Measurements from ENCODE around the gene MEX3D.

MEX3D gene

DNA sequence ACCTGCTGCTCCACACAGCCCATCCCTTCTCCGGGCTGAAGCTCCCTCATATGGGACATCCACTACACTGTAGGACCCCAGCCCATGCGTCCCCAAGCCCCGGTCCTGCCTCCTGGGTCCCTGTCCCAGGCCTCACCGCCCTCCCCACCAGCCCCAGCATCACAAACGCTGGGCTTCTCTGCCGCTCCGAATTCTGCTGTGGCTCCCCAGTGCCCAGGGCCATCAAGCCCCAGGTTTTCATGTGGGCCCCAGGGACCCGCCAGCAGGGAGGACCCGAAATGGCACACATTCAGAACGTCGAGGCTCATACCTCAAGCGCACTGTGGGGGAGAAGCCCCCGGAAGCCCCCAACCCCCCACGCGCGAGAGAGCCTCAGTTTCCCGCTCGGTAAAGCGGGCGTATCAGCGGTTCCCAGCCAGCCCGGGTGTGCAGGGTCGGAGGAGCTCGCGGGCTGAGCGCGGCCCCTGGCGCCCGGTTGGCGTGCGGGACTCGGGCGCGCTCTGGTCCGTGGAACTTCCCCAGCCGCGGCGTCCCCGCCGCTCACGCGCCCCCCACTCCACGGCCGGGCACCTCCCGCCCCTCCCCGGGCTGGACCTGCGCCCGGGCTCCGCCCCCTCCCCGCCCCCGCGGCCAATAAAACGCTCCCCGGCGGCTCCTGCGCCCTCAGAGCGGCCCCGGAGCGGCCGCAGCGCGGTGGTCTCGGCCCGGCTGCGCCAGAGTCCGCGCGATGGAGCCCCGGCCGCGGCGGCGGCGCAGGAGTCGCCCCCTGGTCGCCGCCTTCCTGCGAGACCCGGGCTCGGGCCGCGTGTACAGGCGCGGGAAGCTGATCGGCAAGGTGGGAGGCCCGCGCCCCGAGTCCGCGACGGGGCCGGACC, 44.5 kb downstream of the MEX3D start, which contains the start of gene PLK5:
PLK5 (plus strand) TSS at position 666 of the 875 bp plus-strand sequence. CDS start 2,920 bp downstream, outside the sequence.
- H3K9me2 ChIP-seq (replicated peaks; ENCODE audit: low read depth, low read length): no peaks in the 10 kb centered on the region
- no peak within 1 kb of the TSS for H2AFZ ChIP-seq (ENCODE audit: low read length)
- no peaks in the 10 kb centered on the region for H3K27me3 ChIP-seq (ENCODE audit: insufficient read depth, low read length, poor library complexity, severe bottlenecking)
- no peak within 1 kb of the TSS for H3K9ac ChIP-seq (ENCODE audit: low read depth, low read length, poor library complexity, severe bottlenecking)
- no peaks in the 10 kb centered on the region for H3F3A ChIP-seq (ENCODE audit: low read depth)
- H3K79me2 ChIP-seq (ENCODE audit: insufficient read depth, low read length): no peaks in the 10 kb centered on the region
- H3K9me3 ChIP-seq (ENCODE audit: insufficient read depth, low read depth, low read length): no peaks in the 10 kb centered on the region
- H3K4me2 ChIP-seq (ENCODE audit: low read depth, low read length, poor library complexity, severe bottlenecking): no peak within 1 kb of the TSS
- TF ChIP-seq, protein P1, sequence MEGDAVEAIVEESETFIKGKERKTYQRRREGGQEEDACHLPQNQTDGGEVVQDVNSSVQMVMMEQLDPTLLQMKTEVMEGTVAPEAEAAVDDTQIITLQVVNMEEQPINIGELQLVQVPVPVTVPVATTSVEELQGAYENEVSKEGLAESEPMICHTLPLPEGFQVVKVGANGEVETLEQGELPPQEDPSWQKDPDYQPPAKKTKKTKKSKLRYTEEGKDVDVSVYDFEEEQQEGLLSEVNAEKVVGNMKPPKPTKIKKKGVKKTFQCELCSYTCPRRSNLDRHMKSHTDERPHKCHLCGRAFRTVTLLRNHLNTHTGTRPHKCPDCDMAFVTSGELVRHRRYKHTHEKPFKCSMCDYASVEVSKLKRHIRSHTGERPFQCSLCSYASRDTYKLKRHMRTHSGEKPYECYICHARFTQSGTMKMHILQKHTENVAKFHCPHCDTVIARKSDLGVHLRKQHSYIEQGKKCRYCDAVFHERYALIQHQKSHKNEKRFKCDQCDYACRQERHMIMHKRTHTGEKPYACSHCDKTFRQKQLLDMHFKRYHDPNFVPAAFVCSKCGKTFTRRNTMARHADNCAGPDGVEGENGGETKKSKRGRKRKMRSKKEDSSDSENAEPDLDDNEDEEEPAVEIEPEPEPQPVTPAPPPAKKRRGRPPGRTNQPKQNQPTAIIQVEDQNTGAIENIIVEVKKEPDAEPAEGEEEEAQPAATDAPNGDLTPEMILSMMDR (conservative IDR thresholded peaks at IDR 0.05; ENCODE audit: low read length): no peak
- TF ChIP-seq EZH2phosphoT487 (IDR thresholded peaks at IDR 0.05; ENCODE audit: borderline replicate concordance): no peak
- no peaks in the 10 kb centered on the region for H4K20me1 ChIP-seq (ENCODE audit: insufficient read depth, low read length, poor library complexity, severe bottlenecking)
- no peaks in the 10 kb centered on the region for H3K36me3 ChIP-seq (ENCODE audit: insufficient read depth, low read length)
- H3K4me1 ChIP-seq (ENCODE audit: insufficient read depth, low read length, poor library complexity, severe bottlenecking): no peaks in the 10 kb centered on the region
- no peak within 1 kb of the TSS for H3K4me3 ChIP-seq (ENCODE audit: low read length, poor library complexity, severe bottlenecking)

DNA sequence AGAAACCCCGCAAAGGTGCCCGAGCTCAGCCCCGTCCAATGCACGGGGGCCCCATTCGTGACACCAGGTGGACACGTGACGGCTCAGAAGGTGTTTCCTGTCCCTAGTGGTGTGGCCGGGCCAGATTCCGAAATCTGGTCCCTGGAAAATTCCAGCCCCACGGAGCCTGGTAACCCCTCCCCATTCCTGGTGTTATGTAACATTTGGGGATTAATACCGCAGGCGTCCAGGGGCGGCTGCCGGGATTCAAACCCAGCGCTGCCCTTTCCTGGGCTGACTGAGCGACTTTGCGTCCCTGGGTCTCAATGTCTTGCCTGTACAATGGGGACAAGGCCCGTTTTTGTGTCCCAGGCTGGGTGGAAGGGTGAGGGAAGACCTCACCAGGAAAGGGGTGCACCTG, 45.3 kb downstream of the MEX3D start:
- TF ChIP-seq, protein P1 (conservative IDR thresholded peaks at IDR 0.05; ENCODE audit: low read length): no peak
- TF ChIP-seq EZH2phosphoT487 (IDR thresholded peaks at IDR 0.05; ENCODE audit: borderline replicate concordance): no peak
- no peaks in the 10 kb centered on the region for H3K4me1 ChIP-seq (ENCODE audit: insufficient read depth, low read length, poor library complexity, severe bottlenecking)
- H3K9ac ChIP-seq (ENCODE audit: low read depth, low read length, poor library complexity, severe bottlenecking): no peak overlapping the region
- H3K4me2 ChIP-seq (ENCODE audit: low read depth, low read length, poor library complexity, severe bottlenecking): no peak overlapping the region
- H3K9me2 ChIP-seq (replicated peaks; ENCODE audit: low read depth, low read length): no peaks in the 10 kb centered on the region
- H3K27me3 ChIP-seq (ENCODE audit: insufficient read depth, low read length, poor library complexity, severe bottlenecking): no peaks in the 10 kb centered on the region
- no peaks in the 10 kb centered on the region for H4K20me1 ChIP-seq (ENCODE audit: insufficient read depth, low read length, poor library complexity, severe bottlenecking)
- no peaks in the 10 kb centered on the region for H3F3A ChIP-seq (ENCODE audit: low read depth)
- H3K9me3 ChIP-seq (ENCODE audit: insufficient read depth, low read depth, low read length): no peaks in the 10 kb centered on the region
- H3K4me3 ChIP-seq (ENCODE audit: low read length, poor library complexity, severe bottlenecking): no peak overlapping the region
- no peaks in the 10 kb centered on the region for H3K79me2 ChIP-seq (ENCODE audit: insufficient read depth, low read length)
- H3K36me3 ChIP-seq (ENCODE audit: insufficient read depth, low read length): no peaks in the 10 kb centered on the region
- H2AFZ ChIP-seq (ENCODE audit: low read length): no peak overlapping the region

DNA sequence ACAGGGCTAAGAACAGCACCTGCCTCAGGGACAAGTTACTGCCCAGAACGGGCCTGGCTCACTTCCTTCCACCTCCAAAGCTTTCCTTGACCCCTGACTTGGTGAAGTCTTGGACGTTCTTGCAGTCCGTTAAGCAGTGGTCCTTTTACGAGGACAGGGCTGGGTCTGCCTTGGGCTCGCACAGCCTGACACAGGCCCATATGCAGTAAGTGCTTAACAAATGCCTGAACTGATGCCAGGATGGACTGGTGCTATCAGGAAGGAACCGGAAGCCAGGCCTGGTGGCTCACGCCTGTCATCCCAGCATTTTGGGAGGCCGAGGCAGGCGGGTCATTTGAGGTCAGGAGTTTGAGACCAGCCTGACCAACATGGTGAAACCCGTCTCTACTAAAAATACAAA, 46.1 kb downstream of the MEX3D start:
- H2AFZ ChIP-seq (ENCODE audit: low read length): no peak overlapping the region
- H3K9me2 ChIP-seq (replicated peaks; ENCODE audit: low read depth, low read length): no peaks in the 10 kb centered on the region
- TF ChIP-seq EZH2phosphoT487 (IDR thresholded peaks at IDR 0.05; ENCODE audit: borderline replicate concordance): no peak
- TF ChIP-seq, protein P1 (conservative IDR thresholded peaks at IDR 0.05; ENCODE audit: low read length): no peak
- H3K79me2 ChIP-seq (ENCODE audit: insufficient read depth, low read length): no peaks in the 10 kb centered on the region
- no peaks in the 10 kb centered on the region for H3F3A ChIP-seq (ENCODE audit: low read depth)
- no peak overlapping the region for H3K4me2 ChIP-seq (ENCODE audit: low read depth, low read length, poor library complexity, severe bottlenecking)
- H3K4me1 ChIP-seq (ENCODE audit: insufficient read depth, low read length, poor library complexity, severe bottlenecking): no peaks in the 10 kb centered on the region
- H3K27me3 ChIP-seq (ENCODE audit: insufficient read depth, low read length, poor library complexity, severe bottlenecking): no peaks in the 10 kb centered on the region
- no peaks in the 10 kb centered on the region for H4K20me1 ChIP-seq (ENCODE audit: insufficient read depth, low read length, poor library complexity, severe bottlenecking)
- H3K9me3 ChIP-seq (ENCODE audit: insufficient read depth, low read depth, low read length): no peaks in the 10 kb centered on the region
- no peak overlapping the region for H3K9ac ChIP-seq (ENCODE audit: low read depth, low read length, poor library complexity, severe bottlenecking)
- no peak overlapping the region for H3K4me3 ChIP-seq (ENCODE audit: low read length, poor library complexity, severe bottlenecking)
- H3K36me3 ChIP-seq (ENCODE audit: insufficient read depth, low read length): no peaks in the 10 kb centered on the region

All from Loucy (cell line).